ENCODE measurements around the gene DGKA. TPM values are rescaled to one million over a fixed set of nuclear protein-coding genes. Genes with fewer than 3 reads are reported as not detected.
A peak's percentile ranks its signal among the peaks of the same experiment; 100 is the strongest.
"Not testable (repeated sequence)": the region's sequence is repeated elsewhere in the genome, so short reads cannot be mapped to it uniquely, and the experiment has no call there.

DGKA gene
- total RNA-seq, 1 donor from 2014 or later = 24.2 TPM

DNA sequence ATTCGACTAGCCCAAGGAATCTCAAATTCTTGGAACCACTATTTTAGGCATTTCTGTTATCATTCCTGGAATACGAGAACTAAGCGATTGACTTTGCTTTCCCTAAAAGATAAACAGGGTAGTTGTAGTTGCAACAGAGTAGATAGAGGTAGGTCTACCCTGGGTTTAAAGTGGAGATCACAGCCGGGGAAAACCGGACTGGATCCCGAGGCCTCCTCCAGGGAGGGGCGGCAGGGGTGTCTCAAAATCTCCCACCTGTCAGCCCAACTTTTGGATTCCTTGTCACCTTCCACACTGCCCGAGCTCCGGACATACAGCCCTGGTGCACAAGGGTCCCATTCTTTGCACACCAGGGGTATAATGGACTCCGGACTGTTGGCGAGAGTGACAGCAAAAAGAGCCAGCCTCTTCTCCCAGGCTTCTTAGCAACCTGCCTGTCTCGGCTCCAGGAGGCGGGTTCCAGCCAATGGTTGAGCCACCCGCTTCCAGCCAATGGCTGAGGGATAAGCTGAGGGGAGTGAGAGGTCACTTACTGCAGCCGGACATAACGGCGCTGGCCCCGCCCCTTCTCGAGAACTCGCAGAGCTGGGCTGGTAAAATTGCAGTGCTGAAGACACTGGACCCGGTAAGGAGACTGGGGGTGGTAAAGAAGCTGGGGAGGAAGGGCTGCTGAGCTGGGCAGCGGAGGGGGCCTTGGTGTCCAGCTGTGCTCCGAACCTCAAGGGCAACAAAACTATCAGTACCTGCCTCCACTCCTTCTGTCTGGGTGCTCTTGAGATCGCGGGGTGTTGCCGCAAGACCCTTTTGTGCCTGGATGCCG, 66.0 kb downstream of the DGKA start, which contains the start of gene SUOX:
SUOX (plus strand) TSS at position 562 of the 820 bp plus-strand sequence. CDS start 4,946 bp downstream, outside the sequence.
- DNase-seq (ENCODE audit: low read depth) = peak; percentile 98

DNA sequence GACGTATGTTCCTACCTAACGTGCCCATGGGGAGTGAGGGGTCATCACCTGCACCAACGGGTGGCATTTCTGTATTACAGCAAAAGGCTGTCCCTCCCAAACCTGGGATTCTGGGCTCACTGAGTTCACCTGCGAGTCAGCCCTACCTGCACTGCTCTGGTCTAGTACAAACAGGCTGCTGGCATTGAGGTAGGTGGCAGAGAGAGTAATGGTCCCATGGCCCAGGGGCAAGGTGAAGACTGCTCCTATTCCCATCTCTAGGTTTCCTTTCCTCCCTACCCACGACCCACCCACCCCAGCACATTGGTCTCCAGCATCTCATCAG, 66.5 kb downstream of the DGKA start:
- DNase-seq (ENCODE audit: low read depth) = no peak

DNA sequence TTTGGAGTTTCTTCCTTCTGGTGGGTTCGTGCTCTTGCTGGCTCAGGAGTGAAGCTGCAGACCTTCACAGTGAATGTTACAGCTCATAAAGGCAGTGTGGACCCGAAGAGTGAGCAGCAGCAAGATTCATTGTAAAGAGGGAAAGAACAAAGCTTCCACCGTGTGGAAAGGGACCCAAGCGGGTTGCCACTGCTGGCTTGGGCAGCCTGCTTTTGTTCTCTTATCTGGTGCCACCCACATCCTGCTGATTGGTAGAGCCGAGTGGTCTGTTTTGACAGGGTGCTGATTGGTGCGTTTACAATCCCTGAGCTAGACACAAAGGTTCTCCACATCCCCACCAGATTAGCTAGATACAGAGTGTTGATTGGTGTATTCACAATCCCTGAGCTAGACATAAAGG, 68.6 kb downstream of the DGKA start:
- DNase-seq (ENCODE audit: low read depth) = not testable (repeated sequence)

DNA sequence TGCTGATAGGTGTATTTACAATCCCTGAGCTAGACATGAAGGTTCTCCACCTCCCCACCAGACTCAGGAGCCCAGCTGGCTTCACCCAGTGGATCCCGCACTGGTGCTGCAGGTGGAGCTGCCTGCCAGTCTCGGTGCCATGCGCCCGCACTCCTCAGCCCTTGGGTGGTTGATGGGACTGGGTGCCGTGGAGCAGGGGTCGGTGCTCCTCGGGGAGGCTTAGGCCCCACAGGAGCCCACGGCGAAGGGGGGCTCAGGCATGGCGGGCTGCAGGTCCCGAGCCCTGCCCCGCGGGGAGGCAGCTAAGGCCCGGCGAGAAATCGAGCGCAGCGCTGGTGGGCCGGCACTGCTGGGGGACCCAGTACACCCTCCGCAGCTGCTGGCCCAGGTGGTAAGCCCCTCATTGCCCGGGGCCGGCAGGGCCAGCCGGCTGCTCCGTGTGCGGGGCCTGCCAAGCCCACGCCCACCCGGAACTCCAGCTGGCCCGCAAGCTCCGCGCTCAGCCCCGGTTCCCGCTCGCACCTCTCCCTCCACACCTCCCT, 69.1 kb downstream of the DGKA start:
- DNase-seq (ENCODE audit: low read depth) = not testable (repeated sequence)

DNA sequence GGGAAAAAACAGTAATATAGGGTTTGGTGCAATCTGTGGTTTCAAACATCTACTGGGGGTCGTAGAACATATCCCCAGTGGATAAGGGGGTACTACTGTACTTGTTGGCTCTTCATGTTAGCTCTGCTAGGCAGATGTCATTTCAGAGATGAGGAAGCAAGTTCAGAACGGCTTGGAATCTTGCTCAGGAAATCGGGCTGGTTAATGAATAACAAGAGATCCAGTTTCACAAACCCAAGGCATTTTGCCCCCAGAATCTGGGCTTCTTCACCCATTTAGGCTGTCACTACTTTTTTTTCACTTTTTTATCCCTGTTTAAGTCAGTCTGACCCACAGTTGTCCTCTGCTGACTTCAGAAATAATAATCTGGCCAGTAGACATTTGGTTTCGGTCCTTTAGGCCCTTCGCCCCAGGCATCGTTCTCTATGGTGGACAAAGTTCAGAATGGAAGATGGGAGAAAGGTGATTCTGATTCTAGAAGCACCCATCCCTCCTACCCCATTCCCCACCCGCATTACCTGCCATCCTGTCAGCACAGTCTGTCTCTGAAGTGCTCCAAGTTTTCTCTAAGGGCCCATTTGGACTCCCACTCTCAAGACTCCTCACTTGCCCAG, 70.6 kb downstream of the DGKA start:
- no peak for DNase-seq (ENCODE audit: low read depth)

DNA sequence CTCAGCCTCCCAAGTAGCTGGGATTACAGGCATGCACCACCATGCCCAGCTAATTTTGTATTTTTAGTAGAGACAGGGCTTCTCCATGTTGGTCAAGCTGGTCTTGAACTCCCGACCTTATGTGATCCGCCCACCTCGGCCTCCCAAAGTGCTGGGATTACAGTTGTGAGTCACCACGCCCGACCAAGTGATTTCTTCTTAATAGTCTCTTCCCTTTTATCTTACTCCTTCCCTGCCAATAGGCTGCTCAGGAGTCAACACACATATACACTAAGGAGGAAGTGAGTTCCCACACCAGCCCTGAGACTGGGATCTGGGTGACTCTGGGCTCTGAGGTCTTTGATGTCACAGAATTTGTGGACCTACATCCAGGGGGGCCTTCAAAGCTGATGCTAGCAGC, 72.4 kb downstream of the DGKA start:
- not testable (repeated sequence) for DNase-seq (ENCODE audit: low read depth)

Other genes with a start within 250 kb of the DGKA start
- gene ITGA7, start 223.3 kb upstream of the DGKA start, total RNA-seq = 1,498 and 1,557 TPM in 2 replicates
- gene BLOC1S1, start 215.1 kb upstream of the DGKA start, total RNA-seq = 104 and 106 TPM in 2 replicates
- 457 and 673 TPM in 2 replicates for gene RDH5, start 210.8 kb upstream of the DGKA start, total RNA-seq
- gene CD63, start 202.2 kb upstream of the DGKA start, total RNA-seq = 2,565 and 2,632 TPM in 2 replicates
- gene GDF11, start 188.0 kb upstream of the DGKA start, total RNA-seq = 6.2 and 6.6 TPM in 2 replicates
- gene SARNP, start 113.4 kb upstream of the DGKA start, total RNA-seq = 71.5 and 75.3 TPM in 2 replicates
- 8.8 and 12.5 TPM in 2 replicates for gene ORMDL2, start 113.1 kb upstream of the DGKA start, total RNA-seq
- 40.4 and 42.4 TPM in 2 replicates for gene DNAJC14, start 101.6 kb upstream of the DGKA start, total RNA-seq
- gene MMP19, start 88.2 kb upstream of the DGKA start, total RNA-seq = 8.6 and 8.8 TPM in 2 replicates
- gene PYM1, start 3.3 kb upstream of the DGKA start, total RNA-seq = 29.3 and 32.5 TPM in 2 replicates
- gene PMEL, start 34.9 kb downstream of the DGKA start, total RNA-seq = 0.10 and 0.53 TPM in 2 replicates
- gene CDK2, start 35.7 kb downstream of the DGKA start, total RNA-seq = 7.6 and 9.5 TPM in 2 replicates
- 74.9 and 76.4 TPM in 2 replicates for gene RAB5B, start 42.9 kb downstream of the DGKA start, total RNA-seq
- gene SUOX, start 66.1 kb downstream of the DGKA start, total RNA-seq = 14.0 and 15.8 TPM in 2 replicates
- gene IKZF4, start 89.9 kb downstream of the DGKA start, total RNA-seq = 1.1 and 3.0 TPM in 2 replicates
- 451 and 1,430 TPM in 2 replicates for gene RPS26, start 110.8 kb downstream of the DGKA start, total RNA-seq
- 178 and 188 TPM in 2 replicates for gene ERBB3, start 149.0 kb downstream of the DGKA start, total RNA-seq
- gene PA2G4, start 173.4 kb downstream of the DGKA start, total RNA-seq = 233 and 241 TPM in 2 replicates
- 1,498 and 1,992 TPM in 2 replicates for gene RPL41, start 185.5 kb downstream of the DGKA start, total RNA-seq
- 4.9 and 5.5 TPM in 2 replicates for gene ZC3H10, start 187.1 kb downstream of the DGKA start, total RNA-seq
- gene ESYT1, start 197.1 kb downstream of the DGKA start, total RNA-seq = 442 and 481 TPM in 2 replicates
- 3,936 and 4,339 TPM in 2 replicates for gene MYL6B, start 221.4 kb downstream of the DGKA start, total RNA-seq
- gene MYL6, start 227.2 kb downstream of the DGKA start, total RNA-seq = 883 and 1,119 TPM in 2 replicates